IMR-90 (cell line): ENCODE measurements around the gene TGFBR1. TPM values are rescaled to one million over a fixed set of nuclear protein-coding genes. Genes with fewer than 3 reads are reported as not detected.

Experiments used
- ATAC-seq: fragments of 200-7000 bp; cut with Tn5 transposase; 2 replicates; pipeline ENCODE4 v1.9.1; 2020; ENCODE audit warnings: low read depth, mild to moderate bottlenecking, moderate library complexity
- BruUV-seq: library from RNA; stranded (reverse); fragments of 400-500 nt; replicated peaks from 2 replicates; lab custom pipeline; 2021; lab: Mats Ljungman, UMichigan
- CTCF ChIA-PET: fragments of 300-600 bp; formaldehyde crosslinking; extraction: SDS; loops from one replicate; lab custom pipeline; 2021; ENCODE audit warnings: antibody characterized with exemption; lab: Yijun Ruan, JAX
- POLR2A ChIA-PET: fragments of 300-600 bp; sonication (Branson Sonifier 250); formaldehyde crosslinking; loops from one replicate; lab custom pipeline; 2022; ENCODE audit warnings: antibody characterized with exemption; ENCODE audit not compliant: unreplicated experiment; lab: Charles Lee
- DNase-seq: peaks from one replicate; pipeline ENCODE4 v3.0.0; 2013
- H2AFZ ChIP-seq: replicated peaks from 2 replicates; pipeline ENCODE3; 2013; ENCODE audit warnings: low read length, mild to moderate bottlenecking; ENCODE audit not compliant: poor library complexity
- H2AK5ac ChIP-seq: 2 replicates; pipeline ENCODE4 v1.6.1; 2013; ENCODE audit warnings: low read depth, low read length, inconsistent platforms
- H2AK9ac ChIP-seq: replicated peaks from 2 replicates; pipeline ENCODE3; 2013; ENCODE audit warnings: mild to moderate bottlenecking, low read depth, low read length, moderate library complexity; ENCODE audit not compliant: poor library complexity
- H2BK120ac ChIP-seq: 2 replicates; pipeline ENCODE4 v1.6.1; 2013; ENCODE audit warnings: low read depth, low read length, inconsistent platforms
- H2BK15ac ChIP-seq: 3 replicates; pipeline ENCODE4 v1.6.1; 2013; ENCODE audit warnings: low read depth, low read length, inconsistent platforms
- H2BK20ac ChIP-seq: 2 replicates; pipeline ENCODE4 v1.6.1; 2013; ENCODE audit warnings: low read depth, mild to moderate bottlenecking, inconsistent platforms, low read length, moderate library complexity
- H2BK5ac ChIP-seq: 2 replicates; pipeline ENCODE4 v1.6.1; 2013; ENCODE audit warnings: mild to moderate bottlenecking, low read depth, low read length, inconsistent platforms; ENCODE audit not compliant: poor library complexity, severe bottlenecking
- H3K14ac ChIP-seq: replicated peaks from 2 replicates; pipeline ENCODE4 v1.6.1; 2013; ENCODE audit warnings: low read depth, low read length, inconsistent platforms
- H3K18ac ChIP-seq: 2 replicates; pipeline ENCODE4 v1.6.1; 2013; ENCODE audit warnings: low read depth, low read length, control low read depth
- H3K23ac ChIP-seq: 2 replicates; pipeline ENCODE4 v1.6.1; 2013; ENCODE audit warnings: low read depth, low read length, inconsistent platforms
- H3K27ac ChIP-seq: 2 replicates; pipeline ENCODE4 v1.5.1; 2013; ENCODE audit warnings: mild to moderate bottlenecking, control low read depth, low read length; ENCODE audit not compliant: insufficient read depth
- H3K27me3 ChIP-seq: 2 replicates; pipeline ENCODE4 v1.6.1; 2013; ENCODE audit warnings: low read length; ENCODE audit not compliant: control insufficient read depth, insufficient read depth
- H3K36me3 ChIP-seq: 2 replicates; pipeline ENCODE4 v1.6.1; 2013; ENCODE audit warnings: low read length, mixed read lengths; ENCODE audit not compliant: control insufficient read depth, insufficient read depth
- H3K4ac ChIP-seq: 2 replicates; pipeline ENCODE4 v1.6.1; 2013; ENCODE audit warnings: low read depth, low read length, inconsistent platforms
- H3K4me1 ChIP-seq: 2 replicates; pipeline ENCODE4 v1.6.1; 2013; ENCODE audit warnings: low read length, mixed read lengths; ENCODE audit not compliant: control insufficient read depth, insufficient read depth
- H3K4me2 ChIP-seq: 2 replicates; pipeline ENCODE4 v1.6.1; 2013; ENCODE audit warnings: low read depth, mild to moderate bottlenecking, control low read depth, low read length, moderate library complexity
- H3K4me3 ChIP-seq: 2 replicates; pipeline ENCODE4 v1.5.1; 2013; ENCODE audit warnings: low read depth, mild to moderate bottlenecking, control low read depth, low read length, moderate library complexity; ENCODE audit not compliant: insufficient read depth
- H3K56ac ChIP-seq: 2 replicates; pipeline ENCODE4 v1.6.1; 2013; ENCODE audit warnings: low read length, inconsistent platforms; ENCODE audit not compliant: insufficient read depth; ENCODE audit errors: extremely low read depth
- H3K79me1 ChIP-seq, 2 experiments: 2 replicates each; pipeline ENCODE4 v1.6.1; 2013; ENCODE audit warnings: low read length in 2 of 2, inconsistent platforms in 1 of 2, low read depth in 1 of 2
- H3K9ac ChIP-seq: 2 replicates; pipeline ENCODE4 v1.6.1; 2013; ENCODE audit warnings: low read depth, low read length, control low read depth
- H3K9me1 ChIP-seq: 2 replicates; pipeline ENCODE4 v1.6.1; 2013; ENCODE audit warnings: low read length, inconsistent platforms; ENCODE audit not compliant: insufficient read depth
- H3K9me3 ChIP-seq: 2 replicates; pipeline ENCODE4 v1.6.1; 2013; ENCODE audit warnings: low read length; ENCODE audit not compliant: control insufficient read depth, insufficient read depth
- H4K20me1 ChIP-seq: 2 replicates; pipeline ENCODE4 v1.6.1; 2013; ENCODE audit warnings: low read length, inconsistent platforms; ENCODE audit not compliant: insufficient read depth
- H4K5ac ChIP-seq: 2 replicates; pipeline ENCODE4 v1.6.1; 2013; ENCODE audit warnings: mild to moderate bottlenecking, low read depth, low read length, control low read depth
- H4K8ac ChIP-seq, 2 experiments: 2 replicates each; pipeline ENCODE4 v1.6.1; 2013; ENCODE audit warnings: low read depth in 2 of 2, low read length in 2 of 2, control low read depth in 1 of 2, inconsistent platforms in 1 of 2
- H4K91ac ChIP-seq: 2 replicates; pipeline ENCODE4 v1.6.1; 2013; ENCODE audit warnings: low read depth, low read length, inconsistent platforms; ENCODE audit not compliant: insufficient read depth
- BHLHE40 ChIP-seq: fragments of 150-350 bp; IDR thresholded peaks from 2 replicates; pipeline ENCODE4 v1.6.1; 2016; ENCODE audit warnings: mild to moderate bottlenecking, low read depth, low read length
- CEBPB ChIP-seq: IDR thresholded peaks from 2 replicates; pipeline ENCODE4 v1.6.1; 2012; ENCODE audit warnings: low read depth, low read length, improper control_type of control experiment
- FOS ChIP-seq: fragments of 150-350 bp; IDR thresholded peaks from 2 replicates; pipeline ENCODE4 v1.6.1; 2016; ENCODE audit warnings: low read depth, low read length
- MAFK ChIP-seq: IDR thresholded peaks from 2 replicates; pipeline ENCODE4 v1.6.1; 2012; ENCODE audit warnings: low read depth, low read length, improper control_type of control experiment
- MAZ ChIP-seq: IDR thresholded peaks from 2 replicates; pipeline ENCODE4 v1.6.1; 2012; ENCODE audit warnings: low read depth, mild to moderate bottlenecking, low read length, improper control_type of control experiment, moderate library complexity, borderline replicate concordance
- MXI1 ChIP-seq: IDR thresholded peaks from 2 replicates; pipeline ENCODE4 v1.6.1; 2012; ENCODE audit warnings: low read depth, mild to moderate bottlenecking, low read length, moderate library complexity, borderline replicate concordance
- NFE2L2 ChIP-seq: fragments of 150-350 bp; IDR thresholded peaks from 2 replicates; pipeline ENCODE4 v1.6.1; 2016; ENCODE audit warnings: low read depth, mild to moderate bottlenecking, low read length
- POLR2A ChIP-seq: IDR thresholded peaks from 2 replicates; pipeline ENCODE4 v1.6.1; 2012; ENCODE audit warnings: mild to moderate bottlenecking, low read depth, low read length
- RAD21 ChIP-seq: IDR thresholded peaks from 2 replicates; pipeline ENCODE4 v1.6.1; 2012; ENCODE audit warnings: low read length, improper control_type of control experiment
- RCOR1 ChIP-seq: IDR thresholded peaks from 2 replicates; pipeline ENCODE4 v1.6.1; 2012; ENCODE audit warnings: mild to moderate bottlenecking, low read length, improper control_type of control experiment; ENCODE audit not compliant: insufficient replicate concordance
- WGBS, 2 experiments: methylation state at CpG; one replicate each; pipeline versions ENCODE4 v1.1.5 to v1.1.7; 2013; ENCODE audit warnings: missing lambda C conversion rate in 2 of 2; ENCODE audit not compliant: insufficient read length in 1 of 2; ENCODE audit errors: extremely low coverage in 2 of 2; 5-methylcytosine and 5-hydroxymethylcytosine counted together
- dilution Hi-C: fragments of 300-500 bp; cut with HindIII; formaldehyde crosslinking; loops from one replicate; pipeline ENCODE4 v1.14.3; 2018; ENCODE audit warnings: low sequenced_read_pairs; ENCODE audit not compliant: unreplicated experiment
- in situ Hi-C: fragments of 300-500 bp; cut with MboI; formaldehyde crosslinking; loops from 3 replicates; pipeline ENCODE4 v1.14.3; 2019; ENCODE audit warnings: low sequenced_read_pairs, inconsistent platforms, mixed read lengths
- intact Hi-C: fragments of 100-400 bp; cut with micrococcal nuclease; formaldehyde crosslinking; loops from 2 replicates; pipeline ENCODE4 v1.10.0; 2022
- polyA plus RNA-seq, 3 experiments: library from polyadenylated mRNA; depleted of rRNA; stranded (reverse); fragments of >200 nt; gene quantifications; 2 replicates each; pipeline ENCODE4 v1.2.3, GENCODE V29; 2012; ENCODE audit warnings: low replicate concordance in 1 of 3
- total RNA-seq: library from RNA; depleted of rRNA; stranded (reverse); fragments of >200 nt; gene quantifications from 2 replicates; pipeline ENCODE4 v1.2.3, GENCODE V29; 2012
- TF ChIP-seq, protein P1 (sequence below): fragments of 150-350 bp; IDR thresholded peaks from 2 replicates; pipeline ENCODE4 v1.6.1; 2016; ENCODE audit warnings: low read depth, mild to moderate bottlenecking, low read length, moderate library complexity, borderline replicate concordance
- TF ChIP-seq, protein P2 (sequence below): fragments of 150-350 bp; IDR thresholded peaks from 2 replicates; pipeline ENCODE4 v1.6.1; 2017; ENCODE audit warnings: mild to moderate bottlenecking, antibody characterized with exemption, low read length, low read depth
- TF ChIP-seq, protein P3 (sequence below): conservative IDR thresholded peaks from 2 replicates; pipeline ENCODE4 v1.5.1; 2012; ENCODE audit warnings: mild to moderate bottlenecking, low read depth, low read length, improper control_type of control experiment

Gene TGFBR1
- total and polyA plus RNA-seq, 2 of the 4 experiments (the other 2 are of a cell fraction), result 15.1 to 75.3 TPM

DNA sequence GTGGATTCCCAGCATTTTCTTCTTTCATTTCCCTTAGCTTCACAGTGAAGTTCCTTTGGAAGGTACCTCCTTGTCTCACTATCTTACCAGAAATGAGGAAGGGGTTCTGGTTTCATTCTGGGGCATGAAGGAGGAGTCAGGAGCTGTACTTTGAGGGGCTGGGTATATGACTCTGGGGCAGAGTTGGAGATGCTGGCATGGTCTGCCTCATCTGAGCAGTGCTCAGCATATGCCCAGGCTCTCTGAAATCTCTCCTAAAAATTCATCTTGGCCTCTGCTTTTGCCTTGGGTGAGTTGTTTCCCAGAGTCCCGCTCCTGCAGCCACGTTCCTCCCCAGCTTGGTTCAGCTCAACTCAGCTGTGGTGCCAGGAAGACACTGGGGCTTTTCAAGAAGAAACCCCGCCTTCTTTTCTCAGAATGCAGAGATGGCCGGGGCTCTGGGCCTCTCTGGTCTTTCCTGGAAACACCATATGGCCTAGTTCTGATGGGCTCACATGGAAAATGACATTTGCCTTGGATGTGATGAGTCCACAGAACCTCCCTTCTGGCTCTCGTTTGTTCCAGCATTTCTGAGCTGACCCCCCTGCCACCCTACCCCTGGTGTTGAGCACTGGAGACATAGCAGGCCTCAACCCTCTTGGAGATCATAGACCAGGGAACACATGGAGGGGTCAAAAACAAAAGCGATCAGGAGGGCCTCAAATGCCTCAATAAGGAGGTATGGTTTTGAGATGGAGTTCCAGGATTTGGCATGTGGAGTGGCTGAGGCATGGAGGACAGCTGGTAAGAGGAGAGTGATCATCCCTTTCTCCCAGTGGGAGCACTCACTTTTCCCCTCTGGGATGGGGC, 12.0 kb upstream of the TGFBR1 start (continued):
- TF ChIP-seq MXI1, result no peak

DNA sequence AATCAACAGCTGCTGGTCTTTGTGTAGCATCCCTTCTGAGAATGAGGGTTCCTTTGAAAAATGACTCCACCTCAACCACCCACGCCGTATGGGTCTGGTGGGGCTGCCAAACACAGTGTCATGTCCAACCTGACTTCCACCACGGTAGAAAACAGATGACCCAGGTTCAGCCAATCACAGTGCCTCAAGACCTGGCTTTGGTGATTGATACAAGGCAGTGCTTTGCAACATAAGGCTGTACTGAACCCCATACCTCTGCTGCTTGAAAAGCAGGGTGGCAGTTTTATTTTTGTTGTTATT, 11.5 kb upstream of the TGFBR1 start:
- DNase-seq, result no peak
- POLR2A ChIA-PET, result no interaction called here
- no peaks in the 10 kb centered on the region for H4K20me1 ChIP-seq
- H3K79me1 ChIP-seq, result no peaks in the 10 kb centered on the region
- in situ Hi-C loops (no loop called here), intact Hi-C loops (no loop called here), dilution Hi-C loops (no loop called here)
- no peak overlapping the region for H3K14ac ChIP-seq
- H3K4me2 ChIP-seq, result no peak overlapping the region
- no peak overlapping the region for H3K4me3 ChIP-seq
- no peaks in the 10 kb centered on the region; the same call in 1 of the 2 replicates for H3K9me1 ChIP-seq
- no peak overlapping the region for H2BK20ac ChIP-seq
- peaks cover 4% of the 10 kb centered on the region for H3K9me3 ChIP-seq
- H3K56ac ChIP-seq, result no peak overlapping the region
- CTCF ChIA-PET, result no interaction called here
- H3K18ac ChIP-seq, result no peak overlapping the region
- no peak overlapping the region for H3K27ac ChIP-seq
- no peak overlapping the region for H4K5ac ChIP-seq
- no peak overlapping the region for H2BK15ac ChIP-seq
- no peak overlapping the region for H2BK120ac ChIP-seq
- H4K91ac ChIP-seq, result no peak overlapping the region
- no peak overlapping the region for H2AFZ ChIP-seq
- no peak for ATAC-seq
- H3K23ac ChIP-seq, result no peak overlapping the region
- H2BK5ac ChIP-seq, result no peak overlapping the region
- H3K27me3 ChIP-seq, result 0 out of 2 replicates have a peak, but pooled peaks cover 2% of the 10 kb centered on the region
- H3K9ac ChIP-seq, result no peak overlapping the region
- no CpG with 5 or more reads among the region's 3 CpGs for WGBS, 2 experiments
- H2AK9ac ChIP-seq, result no peak overlapping the region
- H4K8ac ChIP-seq, result no peak overlapping the region
- no peak overlapping the region; the same call in 1 of the 2 replicates for H2AK5ac ChIP-seq
- BruUV-seq, result no TSS peak
- no peaks in the 10 kb centered on the region for H3K36me3 ChIP-seq
- H3K4ac ChIP-seq, result no peak overlapping the region
- H3K4me1 ChIP-seq, result no peaks in the 10 kb centered on the region
- TF ChIP-seq, protein P1, sequence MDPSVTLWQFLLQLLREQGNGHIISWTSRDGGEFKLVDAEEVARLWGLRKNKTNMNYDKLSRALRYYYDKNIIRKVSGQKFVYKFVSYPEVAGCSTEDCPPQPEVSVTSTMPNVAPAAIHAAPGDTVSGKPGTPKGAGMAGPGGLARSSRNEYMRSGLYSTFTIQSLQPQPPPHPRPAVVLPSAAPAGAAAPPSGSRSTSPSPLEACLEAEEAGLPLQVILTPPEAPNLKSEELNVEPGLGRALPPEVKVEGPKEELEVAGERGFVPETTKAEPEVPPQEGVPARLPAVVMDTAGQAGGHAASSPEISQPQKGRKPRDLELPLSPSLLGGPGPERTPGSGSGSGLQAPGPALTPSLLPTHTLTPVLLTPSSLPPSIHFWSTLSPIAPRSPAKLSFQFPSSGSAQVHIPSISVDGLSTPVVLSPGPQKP, result no peak
- TF ChIP-seq NFE2L2, result no peak
- no peak for TF ChIP-seq RAD21
- TF ChIP-seq CEBPB, result no peak
- no peak for TF ChIP-seq MAZ
- no peak for TF ChIP-seq RCOR1
- TF ChIP-seq, protein P2, sequence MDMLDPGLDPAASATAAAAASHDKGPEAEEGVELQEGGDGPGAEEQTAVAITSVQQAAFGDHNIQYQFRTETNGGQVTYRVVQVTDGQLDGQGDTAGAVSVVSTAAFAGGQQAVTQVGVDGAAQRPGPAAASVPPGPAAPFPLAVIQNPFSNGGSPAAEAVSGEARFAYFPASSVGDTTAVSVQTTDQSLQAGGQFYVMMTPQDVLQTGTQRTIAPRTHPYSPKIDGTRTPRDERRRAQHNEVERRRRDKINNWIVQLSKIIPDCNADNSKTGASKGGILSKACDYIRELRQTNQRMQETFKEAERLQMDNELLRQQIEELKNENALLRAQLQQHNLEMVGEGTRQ, result no peak
- TF ChIP-seq MAFK, result no peak
- no peak for TF ChIP-seq MXI1
- no peak for TF ChIP-seq BHLHE40
- TF ChIP-seq, protein P3, sequence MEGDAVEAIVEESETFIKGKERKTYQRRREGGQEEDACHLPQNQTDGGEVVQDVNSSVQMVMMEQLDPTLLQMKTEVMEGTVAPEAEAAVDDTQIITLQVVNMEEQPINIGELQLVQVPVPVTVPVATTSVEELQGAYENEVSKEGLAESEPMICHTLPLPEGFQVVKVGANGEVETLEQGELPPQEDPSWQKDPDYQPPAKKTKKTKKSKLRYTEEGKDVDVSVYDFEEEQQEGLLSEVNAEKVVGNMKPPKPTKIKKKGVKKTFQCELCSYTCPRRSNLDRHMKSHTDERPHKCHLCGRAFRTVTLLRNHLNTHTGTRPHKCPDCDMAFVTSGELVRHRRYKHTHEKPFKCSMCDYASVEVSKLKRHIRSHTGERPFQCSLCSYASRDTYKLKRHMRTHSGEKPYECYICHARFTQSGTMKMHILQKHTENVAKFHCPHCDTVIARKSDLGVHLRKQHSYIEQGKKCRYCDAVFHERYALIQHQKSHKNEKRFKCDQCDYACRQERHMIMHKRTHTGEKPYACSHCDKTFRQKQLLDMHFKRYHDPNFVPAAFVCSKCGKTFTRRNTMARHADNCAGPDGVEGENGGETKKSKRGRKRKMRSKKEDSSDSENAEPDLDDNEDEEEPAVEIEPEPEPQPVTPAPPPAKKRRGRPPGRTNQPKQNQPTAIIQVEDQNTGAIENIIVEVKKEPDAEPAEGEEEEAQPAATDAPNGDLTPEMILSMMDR, result no peak
- no peak for TF ChIP-seq POLR2A
- no peak for TF ChIP-seq FOS
